Loucy (cell line): ENCODE results near the gene DHPS.
A peak's percentile ranks its signal among the peaks of the same experiment; 100 is the strongest.

Source experiments
- H2AFZ ChIP-seq: fragments of 200-600 bp; sonication (generic); 2 replicates; pipeline ENCODE4 v1.6.0; 2016; ENCODE audit warnings: antibody characterized with exemption, mild to moderate bottlenecking, low read length, moderate library complexity
- H3F3A ChIP-seq: fragments of 200-600 bp; 2 replicates; pipeline ENCODE4 v1.6.0; 2016; ENCODE audit warnings: antibody characterized with exemption, low read depth, mild to moderate bottlenecking
- H3K27me3 ChIP-seq: fragments of 200-600 bp; sonication (generic); 2 replicates; pipeline ENCODE4 v1.6.1; 2014; ENCODE audit warnings: low read length, mild to moderate bottlenecking; ENCODE audit not compliant: insufficient read depth, poor library complexity, severe bottlenecking
- H3K36me3 ChIP-seq: fragments of 200-600 bp; sonication (generic); 2 replicates; pipeline ENCODE4 v1.6.1; 2016; ENCODE audit warnings: low read length; ENCODE audit not compliant: insufficient read depth
- H3K4me1 ChIP-seq: fragments of 200-600 bp; sonication (generic); 2 replicates; pipeline ENCODE4 v1.5.1; 2014; ENCODE audit warnings: low read length, mild to moderate bottlenecking; ENCODE audit not compliant: insufficient read depth, poor library complexity, severe bottlenecking
- H3K4me2 ChIP-seq: fragments of 200-600 bp; sonication (generic); 2 replicates; pipeline ENCODE4 v1.6.0; 2014; ENCODE audit warnings: antibody characterized with exemption, low read length, low read depth, mild to moderate bottlenecking; ENCODE audit not compliant: poor library complexity, severe bottlenecking
- H3K4me3 ChIP-seq: fragments of 200-600 bp; sonication (generic); 2 replicates; pipeline ENCODE4 v1.5.1; 2014; ENCODE audit warnings: low read length, mild to moderate bottlenecking, mixed read lengths; ENCODE audit not compliant: poor library complexity, severe bottlenecking
- H3K79me2 ChIP-seq: fragments of 200-600 bp; sonication (generic); 2 replicates; pipeline ENCODE4 v1.6.1; 2014; ENCODE audit warnings: low read length; ENCODE audit not compliant: insufficient read depth
- H3K9ac ChIP-seq: fragments of 200-600 bp; sonication (generic); 2 replicates; pipeline ENCODE4 v1.6.0; 2014; ENCODE audit warnings: mild to moderate bottlenecking, low read depth, low read length, moderate library complexity; ENCODE audit not compliant: poor library complexity, severe bottlenecking
- H3K9me2 ChIP-seq: fragments of 200-600 bp; sonication (generic); replicated peaks from 2 replicates; pipeline ENCODE4 v1.6.1; 2016; ENCODE audit warnings: low read depth, low read length, mixed read lengths
- H3K9me3 ChIP-seq: fragments of 200-600 bp; sonication (generic); 2 replicates; pipeline ENCODE4 v1.6.1; 2014; ENCODE audit warnings: mild to moderate bottlenecking, antibody characterized with exemption, low read length, low read depth; ENCODE audit not compliant: insufficient read depth
- H4K20me1 ChIP-seq: fragments of 200-600 bp; sonication (generic); 2 replicates; pipeline ENCODE4 v1.6.0; 2014; ENCODE audit warnings: antibody characterized with exemption, low read length, mild to moderate bottlenecking; ENCODE audit not compliant: insufficient read depth, poor library complexity, severe bottlenecking
- CTCF ChIP-seq: fragments of 200-600 bp; sonication (generic); conservative IDR thresholded peaks from 2 replicates; pipeline ENCODE4 v1.5.1; 2014; ENCODE audit warnings: mild to moderate bottlenecking, antibody characterized with exemption, low read length
- EZH2phosphoT487 ChIP-seq: fragments of 200-600 bp; IDR thresholded peaks from 2 replicates; pipeline ENCODE4 v1.6.1; 2018; ENCODE audit warnings: antibody characterized with exemption, mild to moderate bottlenecking, moderate library complexity, borderline replicate concordance

DHPS gene

GRCh38 chr19:12664406-12665280, 17.0 kb downstream of the DHPS start:
- no peaks in the 10 kb centered on the region for H3F3A ChIP-seq
- no peaks in the 10 kb centered on the region for H3K27me3 ChIP-seq
- no peaks in the 10 kb centered on the region for H3K9me3 ChIP-seq
- peaks cover 4% of the 10 kb centered on the region; the same call in 1 of the 2 replicates for H3K36me3 ChIP-seq
- H3K9me2 ChIP-seq, result no peaks in the 10 kb centered on the region
- no peak overlapping the region for H3K4me2 ChIP-seq
- peaks cover 25% of the 10 kb centered on the region for H3K4me1 ChIP-seq
- peaks cover 13% of the 10 kb centered on the region for H4K20me1 ChIP-seq
- H3K4me3 ChIP-seq, result no peak overlapping the region
- H2AFZ ChIP-seq, result no peak overlapping the region
- peaks cover 27% of the 10 kb centered on the region for H3K79me2 ChIP-seq
- no peak overlapping the region for H3K9ac ChIP-seq
- no peak for TF ChIP-seq EZH2phosphoT487
- no peak for TF ChIP-seq CTCF

- no peaks in the 10 kb centered on the region for H4K20me1 ChIP-seq
- H3K4me3 ChIP-seq, result no peak overlapping the region
- H3F3A ChIP-seq, result no peaks in the 10 kb centered on the region
- H3K36me3 ChIP-seq, result peaks cover 4% of the 10 kb centered on the region; the same call in 1 of the 2 replicates
- no peak overlapping the region for H3K9ac ChIP-seq
- no peak overlapping the region for H3K4me2 ChIP-seq
- peaks cover 5% of the 10 kb centered on the region for H3K4me1 ChIP-seq
- no peaks in the 10 kb centered on the region for H3K9me3 ChIP-seq
- no peak overlapping the region for H2AFZ ChIP-seq
- TF ChIP-seq CTCF (no peak), EZH2phosphoT487 (no peak)
- no peaks in the 10 kb centered on the region for H3K27me3 ChIP-seq
- H3K9me2 ChIP-seq, result no peaks in the 10 kb centered on the region
- H3K79me2 ChIP-seq, result peaks cover under 1% of the 10 kb centered on the region; the same call in 1 of the 2 replicates
Observed at GRCh38 chr19:12660980-12661379, 20.7 kb downstream of the DHPS start.

- H3K4me2 ChIP-seq, result no peak overlapping the region
Observed at GRCh38 chr19:12657966-12658365, 23.7 kb downstream of the DHPS start.

More at GRCh38 chr19:12657966-12658365, 23.7 kb downstream of the DHPS start:
- no peak overlapping the region for H3K4me3 ChIP-seq
- H2AFZ ChIP-seq, result no peak overlapping the region
- no peaks in the 10 kb centered on the region for H3F3A ChIP-seq
- no peaks in the 10 kb centered on the region for H3K4me1 ChIP-seq
- no peaks in the 10 kb centered on the region for H3K79me2 ChIP-seq
- no peaks in the 10 kb centered on the region for H3K27me3 ChIP-seq
- H3K36me3 ChIP-seq, result peaks cover 4% of the 10 kb centered on the region; the same call in 1 of the 2 replicates
- no peaks in the 10 kb centered on the region for H3K9me3 ChIP-seq
- H4K20me1 ChIP-seq, result no peaks in the 10 kb centered on the region
- no peak overlapping the region for H3K9ac ChIP-seq
- no peaks in the 10 kb centered on the region for H3K9me2 ChIP-seq
- TF ChIP-seq CTCF (peak; percentile 21; the same call in 1 of the 2 replicates), EZH2phosphoT487 (no peak)
